WTC11 (cell line): Measurements from ENCODE around the gene ZNF830. TPM values are rescaled to one million over a fixed set of nuclear protein-coding genes. Genes with fewer than 3 reads are reported as not detected.

Source experiments
- ELF4 ChIP-seq: sonication (generic); formaldehyde crosslinking; IDR thresholded peaks from 2 replicates; pipeline ENCODE4 v1.8.1; 2022; ENCODE audit warnings: low read depth, mild to moderate bottlenecking, moderate library complexity, missing genetic modification reagents
- ESRRA ChIP-seq: sonication (generic); formaldehyde crosslinking; IDR thresholded peaks from 2 replicates; pipeline ENCODE4 v1.8.1; 2022; ENCODE audit warnings: mild to moderate bottlenecking, missing genetic modification reagents, borderline replicate concordance
- FOXK1 ChIP-seq: sonication (generic); formaldehyde crosslinking; IDR thresholded peaks from 2 replicates; pipeline ENCODE4 v1.8.0; 2022; ENCODE audit warnings: mild to moderate bottlenecking, moderate library complexity, missing genetic modification reagents
- GRHL2 ChIP-seq: fragments of 250-450 bp; sonication (Bioruptor Pico); IDR thresholded peaks from 2 replicates; pipeline ENCODE4 v1.8.0; 2022; ENCODE audit warnings: mild to moderate bottlenecking, moderate library complexity; ENCODE audit not compliant: insufficient replicate concordance, severe bottlenecking
- HMGA2 ChIP-seq: fragments of 250-450 bp; sonication (Bioruptor Pico); IDR thresholded peaks from 2 replicates; pipeline ENCODE4 v1.4.0; 2021; ENCODE audit warnings: mild to moderate bottlenecking, moderate library complexity
- IRF2 ChIP-seq: sonication (generic); formaldehyde crosslinking; IDR thresholded peaks from 2 replicates; pipeline ENCODE4 v1.8.0; 2022; ENCODE audit warnings: low read depth, missing genetic modification reagents, borderline replicate concordance
- NR3C1 ChIP-seq: sonication (generic); formaldehyde crosslinking; conservative IDR thresholded peaks from 2 replicates; pipeline ENCODE4 v1.8.1; 2023; ENCODE audit warnings: low read depth, mild to moderate bottlenecking, missing genetic modification reagents
- RELA ChIP-seq: sonication (generic); formaldehyde crosslinking; IDR thresholded peaks from 2 replicates; pipeline ENCODE4 v1.8.1; 2022; ENCODE audit warnings: missing genetic modification reagents, mild to moderate bottlenecking, borderline replicate concordance
- SMAD4 ChIP-seq: sonication (generic); formaldehyde crosslinking; IDR thresholded peaks from 2 replicates; pipeline ENCODE4 v1.8.0; 2022; ENCODE audit warnings: mild to moderate bottlenecking, missing genetic modification reagents
- TEAD1 ChIP-seq: sonication (generic); formaldehyde crosslinking; IDR thresholded peaks from 2 replicates; pipeline ENCODE4 v1.8.0; 2022; ENCODE audit warnings: mild to moderate bottlenecking, missing genetic modification reagents
- ZNF263 ChIP-seq: sonication (generic); formaldehyde crosslinking; IDR thresholded peaks from 2 replicates; pipeline ENCODE4 v1.8.1; 2022; ENCODE audit warnings: low read depth, mild to moderate bottlenecking, moderate library complexity, missing genetic modification reagents
- ZNF423 ChIP-seq: fragments of 250-450 bp; sonication (Bioruptor Pico); IDR thresholded peaks from 2 replicates; pipeline ENCODE4 v2.1.2; 2022; ENCODE audit warnings: mild to moderate bottlenecking, moderate library complexity
- total RNA-seq: library from RNA; stranded (reverse); gene quantifications from 3 replicates; pipeline ENCODE4 v1.2.3, GENCODE V29; 2021
- TF ChIP-seq, protein P1 (sequence below): sonication (generic); formaldehyde crosslinking; IDR thresholded peaks from 2 replicates; pipeline ENCODE4 v1.8.0; 2022; ENCODE audit warnings: missing genetic modification reagents
- TF ChIP-seq, protein P2 (sequence below): sonication (generic); formaldehyde crosslinking; IDR thresholded peaks from 2 replicates; pipeline ENCODE4 v1.8.0; 2023; ENCODE audit warnings: missing genetic modification reagents
- TF ChIP-seq, protein P3 (sequence below): fragments of 200-600 bp; IDR thresholded peaks from 2 replicates; pipeline ENCODE4 v1.8.0; 2022; ENCODE audit warnings: antibody characterized with exemption
- TF ChIP-seq, protein P4 (sequence below): sonication (generic); formaldehyde crosslinking; IDR thresholded peaks from 2 replicates; pipeline ENCODE4 v1.8.0; 2022; ENCODE audit warnings: mild to moderate bottlenecking, missing genetic modification reagents
- TF ChIP-seq, protein P5 (sequence below): sonication (generic); formaldehyde crosslinking; IDR thresholded peaks from 2 replicates; pipeline ENCODE4 v1.8.0; 2023; ENCODE audit warnings: missing genetic modification reagents, mild to moderate bottlenecking, borderline replicate concordance
- TF ChIP-seq, protein P6 (sequence below): sonication (generic); formaldehyde crosslinking; conservative IDR thresholded peaks from 2 replicates; pipeline ENCODE4 v1.8.1; 2022; ENCODE audit warnings: mild to moderate bottlenecking, missing genetic modification reagents
- TF ChIP-seq, protein P7 (sequence below): fragments of 250-450 bp; sonication (Bioruptor Pico); IDR thresholded peaks from 2 replicates; pipeline ENCODE4 v1.9.0; 2021; ENCODE audit warnings: mild to moderate bottlenecking
- TF ChIP-seq, protein P8 (sequence below): fragments of 250-450 bp; sonication (Bioruptor Pico); IDR thresholded peaks from 2 replicates; pipeline ENCODE4 v1.9.0; 2021; ENCODE audit warnings: moderate library complexity, mild to moderate bottlenecking, inconsistent platforms, borderline replicate concordance
- TF ChIP-seq, protein P9 (sequence below): sonication (generic); formaldehyde crosslinking; IDR thresholded peaks from 2 replicates; pipeline ENCODE4 v1.8.1; 2022; ENCODE audit warnings: missing genetic modification reagents, borderline replicate concordance
- TF ChIP-seq, protein P10 (sequence below): sonication (generic); formaldehyde crosslinking; IDR thresholded peaks from 2 replicates; pipeline ENCODE4 v1.8.0; 2022; ENCODE audit warnings: mild to moderate bottlenecking, missing genetic modification reagents
- TF ChIP-seq, protein P11 (sequence below): sonication (generic); formaldehyde crosslinking; IDR thresholded peaks from 2 replicates; pipeline ENCODE4 v1.8.1; 2023; ENCODE audit warnings: mild to moderate bottlenecking, missing genetic modification reagents, moderate library complexity

The ZNF830 gene
- total RNA-seq, 1 experiment from 2014 or later: 20.2 TPM

DNA sequence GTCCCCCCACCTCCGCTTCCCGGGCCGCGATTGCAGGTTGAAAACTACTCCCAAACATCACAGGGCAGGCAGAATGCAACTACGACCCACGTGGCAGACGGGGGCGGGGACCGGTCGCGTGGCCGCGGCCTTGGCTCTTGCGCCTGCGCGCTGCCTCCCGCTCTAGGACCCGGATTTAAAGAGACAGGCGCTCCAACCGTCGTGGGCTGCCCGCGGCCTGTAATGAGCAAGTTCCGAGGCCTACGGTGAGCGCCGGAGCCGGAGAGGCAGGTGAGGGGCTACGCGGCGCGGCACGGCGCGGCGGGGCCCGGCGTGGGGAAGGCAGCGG is 19.0 kb downstream of the ZNF830 start, which contains the start of gene LIG3 (continued):
- TF ChIP-seq, protein P1, sequence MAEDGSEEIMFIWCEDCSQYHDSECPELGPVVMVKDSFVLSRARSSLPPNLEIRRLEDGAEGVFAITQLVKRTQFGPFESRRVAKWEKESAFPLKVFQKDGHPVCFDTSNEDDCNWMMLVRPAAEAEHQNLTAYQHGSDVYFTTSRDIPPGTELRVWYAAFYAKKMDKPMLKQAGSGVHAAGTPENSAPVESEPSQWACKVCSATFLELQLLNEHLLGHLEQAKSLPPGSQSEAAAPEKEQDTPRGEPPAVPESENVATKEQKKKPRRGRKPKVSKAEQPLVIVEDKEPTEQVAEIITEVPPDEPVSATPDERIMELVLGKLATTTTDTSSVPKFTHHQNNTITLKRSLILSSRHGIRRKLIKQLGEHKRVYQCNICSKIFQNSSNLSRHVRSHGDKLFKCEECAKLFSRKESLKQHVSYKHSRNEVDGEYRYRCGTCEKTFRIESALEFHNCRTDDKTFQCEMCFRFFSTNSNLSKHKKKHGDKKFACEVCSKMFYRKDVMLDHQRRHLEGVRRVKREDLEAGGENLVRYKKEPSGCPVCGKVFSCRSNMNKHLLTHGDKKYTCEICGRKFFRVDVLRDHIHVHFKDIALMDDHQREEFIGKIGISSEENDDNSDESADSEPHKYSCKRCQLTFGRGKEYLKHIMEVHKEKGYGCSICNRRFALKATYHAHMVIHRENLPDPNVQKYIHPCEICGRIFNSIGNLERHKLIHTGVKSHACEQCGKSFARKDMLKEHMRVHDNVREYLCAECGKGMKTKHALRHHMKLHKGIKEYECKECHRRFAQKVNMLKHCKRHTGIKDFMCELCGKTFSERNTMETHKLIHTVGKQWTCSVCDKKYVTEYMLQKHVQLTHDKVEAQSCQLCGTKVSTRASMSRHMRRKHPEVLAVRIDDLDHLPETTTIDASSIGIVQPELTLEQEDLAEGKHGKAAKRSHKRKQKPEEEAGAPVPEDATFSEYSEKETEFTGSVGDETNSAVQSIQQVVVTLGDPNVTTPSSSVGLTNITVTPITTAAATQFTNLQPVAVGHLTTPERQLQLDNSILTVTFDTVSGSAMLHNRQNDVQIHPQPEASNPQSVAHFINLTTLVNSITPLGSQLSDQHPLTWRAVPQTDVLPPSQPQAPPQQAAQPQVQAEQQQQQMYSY (CRISPR knock-in tag): no peak
- TF ChIP-seq, protein P2, sequence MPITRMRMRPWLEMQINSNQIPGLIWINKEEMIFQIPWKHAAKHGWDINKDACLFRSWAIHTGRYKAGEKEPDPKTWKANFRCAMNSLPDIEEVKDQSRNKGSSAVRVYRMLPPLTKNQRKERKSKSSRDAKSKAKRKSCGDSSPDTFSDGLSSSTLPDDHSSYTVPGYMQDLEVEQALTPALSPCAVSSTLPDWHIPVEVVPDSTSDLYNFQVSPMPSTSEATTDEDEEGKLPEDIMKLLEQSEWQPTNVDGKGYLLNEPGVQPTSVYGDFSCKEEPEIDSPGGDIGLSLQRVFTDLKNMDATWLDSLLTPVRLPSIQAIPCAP (CRISPR knock-in tag): no peak
- no peak for TF ChIP-seq ZNF263 (CRISPR knock-in tag)
- no peak; the same call in 1 of the 2 replicates for TF ChIP-seq TEAD1 (CRISPR knock-in tag)
- TF ChIP-seq, protein P3, sequence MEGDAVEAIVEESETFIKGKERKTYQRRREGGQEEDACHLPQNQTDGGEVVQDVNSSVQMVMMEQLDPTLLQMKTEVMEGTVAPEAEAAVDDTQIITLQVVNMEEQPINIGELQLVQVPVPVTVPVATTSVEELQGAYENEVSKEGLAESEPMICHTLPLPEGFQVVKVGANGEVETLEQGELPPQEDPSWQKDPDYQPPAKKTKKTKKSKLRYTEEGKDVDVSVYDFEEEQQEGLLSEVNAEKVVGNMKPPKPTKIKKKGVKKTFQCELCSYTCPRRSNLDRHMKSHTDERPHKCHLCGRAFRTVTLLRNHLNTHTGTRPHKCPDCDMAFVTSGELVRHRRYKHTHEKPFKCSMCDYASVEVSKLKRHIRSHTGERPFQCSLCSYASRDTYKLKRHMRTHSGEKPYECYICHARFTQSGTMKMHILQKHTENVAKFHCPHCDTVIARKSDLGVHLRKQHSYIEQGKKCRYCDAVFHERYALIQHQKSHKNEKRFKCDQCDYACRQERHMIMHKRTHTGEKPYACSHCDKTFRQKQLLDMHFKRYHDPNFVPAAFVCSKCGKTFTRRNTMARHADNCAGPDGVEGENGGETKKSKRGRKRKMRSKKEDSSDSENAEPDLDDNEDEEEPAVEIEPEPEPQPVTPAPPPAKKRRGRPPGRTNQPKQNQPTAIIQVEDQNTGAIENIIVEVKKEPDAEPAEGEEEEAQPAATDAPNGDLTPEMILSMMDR: no peak
- TF ChIP-seq ZNF423: no peak
- TF ChIP-seq, protein P4, sequence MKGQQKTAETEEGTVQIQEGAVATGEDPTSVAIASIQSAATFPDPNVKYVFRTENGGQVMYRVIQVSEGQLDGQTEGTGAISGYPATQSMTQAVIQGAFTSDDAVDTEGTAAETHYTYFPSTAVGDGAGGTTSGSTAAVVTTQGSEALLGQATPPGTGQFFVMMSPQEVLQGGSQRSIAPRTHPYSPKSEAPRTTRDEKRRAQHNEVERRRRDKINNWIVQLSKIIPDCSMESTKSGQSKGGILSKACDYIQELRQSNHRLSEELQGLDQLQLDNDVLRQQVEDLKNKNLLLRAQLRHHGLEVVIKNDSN (CRISPR knock-in tag): peak; percentile 91
- no peak for TF ChIP-seq NR3C1 (CRISPR knock-in tag)
- TF ChIP-seq, protein P5, sequence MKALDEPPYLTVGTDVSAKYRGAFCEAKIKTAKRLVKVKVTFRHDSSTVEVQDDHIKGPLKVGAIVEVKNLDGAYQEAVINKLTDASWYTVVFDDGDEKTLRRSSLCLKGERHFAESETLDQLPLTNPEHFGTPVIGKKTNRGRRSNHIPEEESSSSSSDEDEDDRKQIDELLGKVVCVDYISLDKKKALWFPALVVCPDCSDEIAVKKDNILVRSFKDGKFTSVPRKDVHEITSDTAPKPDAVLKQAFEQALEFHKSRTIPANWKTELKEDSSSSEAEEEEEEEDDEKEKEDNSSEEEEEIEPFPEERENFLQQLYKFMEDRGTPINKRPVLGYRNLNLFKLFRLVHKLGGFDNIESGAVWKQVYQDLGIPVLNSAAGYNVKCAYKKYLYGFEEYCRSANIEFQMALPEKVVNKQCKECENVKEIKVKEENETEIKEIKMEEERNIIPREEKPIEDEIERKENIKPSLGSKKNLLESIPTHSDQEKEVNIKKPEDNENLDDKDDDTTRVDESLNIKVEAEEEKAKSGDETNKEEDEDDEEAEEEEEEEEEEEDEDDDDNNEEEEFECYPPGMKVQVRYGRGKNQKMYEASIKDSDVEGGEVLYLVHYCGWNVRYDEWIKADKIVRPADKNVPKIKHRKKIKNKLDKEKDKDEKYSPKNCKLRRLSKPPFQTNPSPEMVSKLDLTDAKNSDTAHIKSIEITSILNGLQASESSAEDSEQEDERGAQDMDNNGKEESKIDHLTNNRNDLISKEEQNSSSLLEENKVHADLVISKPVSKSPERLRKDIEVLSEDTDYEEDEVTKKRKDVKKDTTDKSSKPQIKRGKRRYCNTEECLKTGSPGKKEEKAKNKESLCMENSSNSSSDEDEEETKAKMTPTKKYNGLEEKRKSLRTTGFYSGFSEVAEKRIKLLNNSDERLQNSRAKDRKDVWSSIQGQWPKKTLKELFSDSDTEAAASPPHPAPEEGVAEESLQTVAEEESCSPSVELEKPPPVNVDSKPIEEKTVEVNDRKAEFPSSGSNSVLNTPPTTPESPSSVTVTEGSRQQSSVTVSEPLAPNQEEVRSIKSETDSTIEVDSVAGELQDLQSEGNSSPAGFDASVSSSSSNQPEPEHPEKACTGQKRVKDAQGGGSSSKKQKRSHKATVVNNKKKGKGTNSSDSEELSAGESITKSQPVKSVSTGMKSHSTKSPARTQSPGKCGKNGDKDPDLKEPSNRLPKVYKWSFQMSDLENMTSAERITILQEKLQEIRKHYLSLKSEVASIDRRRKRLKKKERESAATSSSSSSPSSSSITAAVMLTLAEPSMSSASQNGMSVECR (CRISPR knock-in tag): peak; percentile 68; the same call in 1 of the 2 replicates
- peak; percentile 91 for TF ChIP-seq FOXK1 (CRISPR knock-in tag)
- TF ChIP-seq RELA (CRISPR knock-in tag): no peak
- TF ChIP-seq, protein P6, sequence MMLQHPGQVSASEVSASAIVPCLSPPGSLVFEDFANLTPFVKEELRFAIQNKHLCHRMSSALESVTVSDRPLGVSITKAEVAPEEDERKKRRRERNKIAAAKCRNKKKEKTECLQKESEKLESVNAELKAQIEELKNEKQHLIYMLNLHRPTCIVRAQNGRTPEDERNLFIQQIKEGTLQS: no peak
- TF ChIP-seq GRHL2 (CRISPR knock-in tag): no peak
- TF ChIP-seq HMGA2 (CRISPR knock-in tag): no peak
- TF ChIP-seq, protein P7, sequence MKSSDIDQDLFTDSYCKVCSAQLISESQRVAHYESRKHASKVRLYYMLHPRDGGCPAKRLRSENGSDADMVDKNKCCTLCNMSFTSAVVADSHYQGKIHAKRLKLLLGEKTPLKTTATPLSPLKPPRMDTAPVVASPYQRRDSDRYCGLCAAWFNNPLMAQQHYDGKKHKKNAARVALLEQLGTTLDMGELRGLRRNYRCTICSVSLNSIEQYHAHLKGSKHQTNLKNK (CRISPR knock-in tag): no peak
- TF ChIP-seq, protein P8, sequence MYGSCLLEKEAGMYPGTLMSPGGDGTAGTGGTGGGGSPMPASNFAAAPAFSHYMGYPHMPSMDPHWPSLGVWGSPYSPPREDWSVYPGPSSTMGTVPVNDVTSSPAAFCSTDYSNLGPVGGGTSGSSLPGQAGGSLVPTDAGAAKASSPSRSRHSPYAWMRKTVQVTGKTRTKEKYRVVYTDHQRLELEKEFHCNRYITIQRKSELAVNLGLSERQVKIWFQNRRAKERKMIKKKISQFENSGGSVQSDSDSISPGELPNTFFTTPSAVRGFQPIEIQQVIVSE (CRISPR knock-in tag): no peak
- TF ChIP-seq ESRRA: no peak
- no peak for TF ChIP-seq IRF2 (CRISPR knock-in tag)
- TF ChIP-seq, protein P9, sequence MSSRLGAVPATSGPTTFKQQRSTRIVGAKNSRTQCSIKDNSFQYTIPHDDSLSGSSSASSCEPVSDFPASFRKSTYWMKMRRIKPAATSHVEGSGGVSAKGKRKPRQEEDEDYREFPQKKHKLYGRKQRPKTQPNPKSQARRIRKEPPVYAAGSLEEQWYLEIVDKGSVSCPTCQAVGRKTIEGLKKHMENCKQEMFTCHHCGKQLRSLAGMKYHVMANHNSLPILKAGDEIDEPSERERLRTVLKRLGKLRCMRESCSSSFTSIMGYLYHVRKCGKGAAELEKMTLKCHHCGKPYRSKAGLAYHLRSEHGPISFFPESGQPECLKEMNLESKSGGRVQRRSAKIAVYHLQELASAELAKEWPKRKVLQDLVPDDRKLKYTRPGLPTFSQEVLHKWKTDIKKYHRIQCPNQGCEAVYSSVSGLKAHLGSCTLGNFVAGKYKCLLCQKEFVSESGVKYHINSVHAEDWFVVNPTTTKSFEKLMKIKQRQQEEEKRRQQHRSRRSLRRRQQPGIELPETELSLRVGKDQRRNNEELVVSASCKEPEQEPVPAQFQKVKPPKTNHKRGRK (CRISPR knock-in tag): no peak
- no peak for TF ChIP-seq SMAD4 (CRISPR knock-in tag)
- TF ChIP-seq, protein P10, sequence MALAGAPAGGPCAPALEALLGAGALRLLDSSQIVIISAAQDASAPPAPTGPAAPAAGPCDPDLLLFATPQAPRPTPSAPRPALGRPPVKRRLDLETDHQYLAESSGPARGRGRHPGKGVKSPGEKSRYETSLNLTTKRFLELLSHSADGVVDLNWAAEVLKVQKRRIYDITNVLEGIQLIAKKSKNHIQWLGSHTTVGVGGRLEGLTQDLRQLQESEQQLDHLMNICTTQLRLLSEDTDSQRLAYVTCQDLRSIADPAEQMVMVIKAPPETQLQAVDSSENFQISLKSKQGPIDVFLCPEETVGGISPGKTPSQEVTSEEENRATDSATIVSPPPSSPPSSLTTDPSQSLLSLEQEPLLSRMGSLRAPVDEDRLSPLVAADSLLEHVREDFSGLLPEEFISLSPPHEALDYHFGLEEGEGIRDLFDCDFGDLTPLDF (CRISPR knock-in tag): peak; percentile 73; the same call in 1 of the 2 replicates
- TF ChIP-seq, protein P11, sequence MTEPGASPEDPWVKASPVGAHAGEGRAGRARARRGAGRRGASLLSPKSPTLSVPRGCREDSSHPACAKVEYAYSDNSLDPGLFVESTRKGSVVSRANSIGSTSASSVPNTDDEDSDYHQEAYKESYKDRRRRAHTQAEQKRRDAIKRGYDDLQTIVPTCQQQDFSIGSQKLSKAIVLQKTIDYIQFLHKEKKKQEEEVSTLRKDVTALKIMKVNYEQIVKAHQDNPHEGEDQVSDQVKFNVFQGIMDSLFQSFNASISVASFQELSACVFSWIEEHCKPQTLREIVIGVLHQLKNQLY: no peak
- no peak for TF ChIP-seq ELF4 (CRISPR knock-in tag)
